SH-SY5Y (cell line): Measurements from ENCODE around the gene ZNF101.

ENCODE experiments used
- GATA2 ChIP-seq: IDR thresholded peaks from 2 replicates; pipeline ENCODE4 v1.6.1; 2011; ENCODE audit warnings: mild to moderate bottlenecking, low read depth, low read length
- GATA3 ChIP-seq: IDR thresholded peaks from 2 replicates; pipeline ENCODE4 v1.6.1; 2011; ENCODE audit warnings: low read depth, mild to moderate bottlenecking, low read length, moderate library complexity

DNA sequence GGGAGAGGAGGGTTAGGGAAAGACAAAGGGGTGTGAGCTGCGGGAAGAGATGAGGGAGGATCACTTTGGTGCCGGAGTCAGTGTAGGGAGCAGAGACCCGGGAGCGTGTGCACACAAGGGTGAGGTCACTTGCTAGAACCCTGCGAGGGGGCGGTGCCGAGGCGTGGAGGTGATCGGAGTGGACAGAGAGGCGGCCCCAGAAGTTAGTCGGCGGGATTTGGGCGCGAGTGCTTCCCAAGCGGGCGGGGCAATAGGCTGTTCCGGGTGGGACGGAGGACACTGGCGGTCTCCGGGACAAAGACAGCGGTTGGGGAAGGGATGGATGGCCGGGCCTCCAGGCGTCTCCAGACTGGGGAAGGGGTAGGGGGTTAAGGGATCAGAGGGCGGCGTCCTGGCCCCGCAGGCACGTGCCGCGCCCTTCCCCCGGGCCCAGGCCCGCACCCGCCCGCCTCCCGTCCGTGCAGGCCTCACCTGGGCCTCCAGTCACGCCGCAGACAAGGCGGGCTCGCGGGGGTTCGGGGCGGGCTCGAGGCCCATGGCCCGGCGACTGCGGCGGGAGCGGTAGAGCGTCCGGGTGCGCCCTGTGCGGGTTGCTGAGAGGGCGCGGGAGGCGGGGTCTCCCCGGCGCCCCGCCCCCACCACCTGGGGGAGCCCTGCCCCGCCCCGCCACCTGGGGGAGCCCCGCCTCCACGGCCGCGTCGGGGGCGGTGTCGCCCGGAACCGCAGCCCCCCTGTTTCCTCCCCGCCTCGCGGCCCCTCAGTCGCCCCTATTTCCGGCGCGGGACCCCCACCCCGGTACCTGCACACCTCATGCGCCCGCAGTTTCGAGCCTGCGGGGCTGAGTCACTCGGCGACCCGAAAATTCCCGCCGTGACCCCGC lies 40.8 kb upstream of the ZNF101 start, which contains the start of gene LPAR2:
- no peak for TF ChIP-seq GATA3
- no peak for TF ChIP-seq GATA2
